A673 (cell line): ENCODE results near the gene INHA. TPM values are rescaled to one million over a fixed set of nuclear protein-coding genes. Genes with fewer than 3 reads are reported as not detected.
A peak's percentile ranks its signal among the peaks of the same experiment; 100 is the strongest.

Source experiments
- BruUV-seq: library from RNA; stranded (reverse); fragments of 400-500 nt; replicated peaks from 2 replicates; lab custom pipeline; 2021; lab: Mats Ljungman, UMichigan
- CTCF ChIA-PET: fragments of 300-600 bp; sonication (Branson Sonifier 250); formaldehyde crosslinking; loops from one replicate; lab custom pipeline; 2022; ENCODE audit warnings: antibody characterized with exemption; lab: Charles Lee
- POLR2A ChIA-PET: fragments of 300-600 bp; sonication (Branson Sonifier 250); formaldehyde crosslinking; loops from one replicate; lab custom pipeline; 2022; ENCODE audit warnings: antibody characterized with exemption; ENCODE audit not compliant: low non-redundant PET; lab: Charles Lee
- DNase-seq: peaks from one replicate; pipeline ENCODE4 v3.0.0-alpha.2; 2015; ENCODE audit warnings: low spot score
- H3K27ac ChIP-seq: fragments of 200-600 bp; sonication (generic); 2 replicates; pipeline ENCODE4 v1.5.1; 2016; ENCODE audit warnings: mixed run types, low read depth, mild to moderate bottlenecking, mixed read lengths, antibody characterized with exemption, low read length; ENCODE audit not compliant: poor library complexity, severe bottlenecking
- H3K27me3 ChIP-seq: fragments of 200-600 bp; sonication (generic); replicated peaks from 2 replicates; pipeline ENCODE4 v1.6.1; 2017; ENCODE audit warnings: mixed run types, low read depth, mild to moderate bottlenecking, mixed read lengths, antibody characterized with exemption, low read length; ENCODE audit not compliant: insufficient read depth, poor library complexity
- H3K36me3 ChIP-seq: fragments of 200-600 bp; sonication (generic); 2 replicates; pipeline ENCODE4 v1.6.1; 2016; ENCODE audit warnings: mixed run types, mild to moderate bottlenecking, mixed read lengths, antibody characterized with exemption, low read length; ENCODE audit not compliant: insufficient read depth, poor library complexity, severe bottlenecking
- H3K4me1 ChIP-seq: fragments of 200-600 bp; sonication (generic); 2 replicates; pipeline ENCODE4 v1.6.1; 2017; ENCODE audit warnings: mixed run types, mild to moderate bottlenecking, mixed read lengths, antibody characterized with exemption, low read length; ENCODE audit not compliant: insufficient read depth, poor library complexity, severe bottlenecking
- H3K4me3 ChIP-seq: fragments of 200-600 bp; sonication (generic); 2 replicates; pipeline ENCODE4 v1.5.1; 2016; ENCODE audit warnings: low read depth, mixed run types, mild to moderate bottlenecking, mixed read lengths, low read length; ENCODE audit not compliant: poor library complexity, severe bottlenecking
- H3K9me3 ChIP-seq: fragments of 200-600 bp; sonication (generic); 2 replicates; pipeline ENCODE4 v1.6.1; 2016; ENCODE audit warnings: mixed run types, low read depth, mild to moderate bottlenecking, mixed read lengths, antibody characterized with exemption, low read length; ENCODE audit not compliant: poor library complexity, severe bottlenecking
- EZH2 ChIP-seq: fragments of 200-600 bp; sonication (generic); IDR thresholded peaks from 2 replicates; pipeline ENCODE4 v1.6.1; 2017; ENCODE audit warnings: borderline replicate concordance, low read depth, mild to moderate bottlenecking, mixed read lengths, antibody characterized with exemption, low read length; ENCODE audit not compliant: poor library complexity, severe bottlenecking
- intact Hi-C: fragments of 100-400 bp; cut with micrococcal nuclease; formaldehyde crosslinking; loops from one replicate; pipeline ENCODE4 v1.10.0; 2022; ENCODE audit not compliant: unreplicated experiment
- total RNA-seq: library from RNA; stranded (reverse); gene quantifications from 2 replicates; pipeline ENCODE4 v1.2.3, GENCODE V29; 2021
- TF ChIP-seq, protein P1 (sequence below): fragments of 300-800, 200-600 bp; sonication (generic); conservative IDR thresholded peaks from 2 replicates; pipeline ENCODE4 v1.5.1; 2017; ENCODE audit warnings: low read depth, mild to moderate bottlenecking, antibody characterized with exemption, low read length, moderate library complexity, mixed read lengths

Gene INHA
- total RNA-seq, 1 experiment from 2014 or later = not detected

DNA sequence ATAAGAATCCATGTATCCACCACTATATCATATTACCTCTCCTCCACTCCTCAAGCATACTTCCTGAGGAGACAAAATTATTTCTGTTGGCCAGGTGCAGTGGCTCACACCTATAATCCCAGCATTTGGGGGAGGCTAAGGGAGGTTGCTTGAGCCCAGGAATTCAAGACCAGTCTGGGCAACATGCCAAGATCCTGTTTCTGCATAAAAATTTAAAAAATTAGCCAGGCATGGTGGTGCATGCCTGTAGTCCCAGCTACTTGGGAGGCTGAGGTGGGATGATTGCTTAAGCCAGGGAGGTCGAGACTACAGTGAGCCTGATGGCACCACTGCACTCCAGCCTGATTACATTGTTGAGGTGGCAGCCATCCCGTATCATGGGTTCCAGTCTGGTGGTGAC, 9.2 kb downstream of the INHA start:
- POLR2A ChIA-PET = no interaction called here
- H3K9me3 ChIP-seq = no peaks in the 10 kb centered on the region
- H3K27me3 ChIP-seq = no peaks in the 10 kb centered on the region
- intact Hi-C loops = no loop called here
- H3K4me3 ChIP-seq = no peak overlapping the region
- no peaks in the 10 kb centered on the region for H3K4me1 ChIP-seq
- DNase-seq = no peak
- BruUV-seq = no TSS peak
- H3K36me3 ChIP-seq = no peaks in the 10 kb centered on the region
- CTCF ChIA-PET = no interaction called here
- no peak overlapping the region for H3K27ac ChIP-seq
- TF ChIP-seq EZH2 = no peak
- TF ChIP-seq, protein P1, sequence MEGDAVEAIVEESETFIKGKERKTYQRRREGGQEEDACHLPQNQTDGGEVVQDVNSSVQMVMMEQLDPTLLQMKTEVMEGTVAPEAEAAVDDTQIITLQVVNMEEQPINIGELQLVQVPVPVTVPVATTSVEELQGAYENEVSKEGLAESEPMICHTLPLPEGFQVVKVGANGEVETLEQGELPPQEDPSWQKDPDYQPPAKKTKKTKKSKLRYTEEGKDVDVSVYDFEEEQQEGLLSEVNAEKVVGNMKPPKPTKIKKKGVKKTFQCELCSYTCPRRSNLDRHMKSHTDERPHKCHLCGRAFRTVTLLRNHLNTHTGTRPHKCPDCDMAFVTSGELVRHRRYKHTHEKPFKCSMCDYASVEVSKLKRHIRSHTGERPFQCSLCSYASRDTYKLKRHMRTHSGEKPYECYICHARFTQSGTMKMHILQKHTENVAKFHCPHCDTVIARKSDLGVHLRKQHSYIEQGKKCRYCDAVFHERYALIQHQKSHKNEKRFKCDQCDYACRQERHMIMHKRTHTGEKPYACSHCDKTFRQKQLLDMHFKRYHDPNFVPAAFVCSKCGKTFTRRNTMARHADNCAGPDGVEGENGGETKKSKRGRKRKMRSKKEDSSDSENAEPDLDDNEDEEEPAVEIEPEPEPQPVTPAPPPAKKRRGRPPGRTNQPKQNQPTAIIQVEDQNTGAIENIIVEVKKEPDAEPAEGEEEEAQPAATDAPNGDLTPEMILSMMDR = no peak

DNA sequence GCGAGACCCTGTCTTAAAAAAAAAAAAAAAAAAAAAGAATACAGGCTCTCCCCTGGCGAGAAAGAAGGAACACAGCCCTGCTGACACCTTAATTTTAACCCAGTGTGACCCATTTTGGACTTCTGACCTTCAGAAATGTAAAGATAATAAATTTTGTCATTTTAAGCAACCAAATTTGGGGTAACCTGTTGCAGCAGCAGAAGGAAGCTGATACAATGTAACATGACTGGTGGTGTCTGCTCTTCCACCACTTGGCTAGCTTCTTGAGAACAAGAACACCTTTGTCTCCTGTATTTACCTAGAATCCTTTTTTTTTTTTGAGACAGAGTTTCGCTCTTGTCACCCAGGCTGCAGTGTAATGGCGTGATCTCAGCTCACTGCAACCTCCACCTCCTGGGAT, 19.0 kb downstream of the INHA start:
- no peak overlapping the region for H3K4me3 ChIP-seq
- BruUV-seq = no TSS peak
- no peak for DNase-seq
- no peaks in the 10 kb centered on the region for H3K27me3 ChIP-seq
- H3K4me1 ChIP-seq = peaks cover 16% of the 10 kb centered on the region
- intact Hi-C loops = no loop called here
- ChIA-PET CTCF (no interaction called here), POLR2A (no interaction called here)
- H3K9me3 ChIP-seq = no peaks in the 10 kb centered on the region
- H3K36me3 ChIP-seq = no peaks in the 10 kb centered on the region
- no peak overlapping the region for H3K27ac ChIP-seq
- TF ChIP-seq, protein P1 = no peak
- TF ChIP-seq EZH2 = no peak

DNA sequence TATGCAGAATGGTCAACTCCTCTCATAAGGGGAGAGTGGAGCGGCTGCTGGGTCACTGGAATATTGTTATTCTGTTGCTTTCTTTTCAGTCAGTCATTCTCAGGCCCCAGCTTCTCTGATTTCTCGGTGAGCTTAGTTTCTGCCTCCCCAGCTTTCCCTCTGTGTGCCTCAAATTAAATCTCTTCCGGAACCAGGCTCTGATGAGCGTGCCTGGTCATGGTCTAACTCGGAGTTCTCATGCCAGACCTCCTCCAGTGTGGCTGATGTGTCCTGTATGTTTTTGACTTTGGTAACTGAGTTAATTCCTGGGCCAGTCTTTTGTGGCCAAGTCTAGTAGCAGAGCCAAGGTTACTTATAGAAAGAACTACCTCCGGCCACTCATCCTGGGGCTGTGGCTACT, 20.6 kb downstream of the INHA start:
- peak; percentile 62 for DNase-seq
- Histone ChIP-seq H3K4me3 (no peak overlapping the region), H3K36me3 (no peaks in the 10 kb centered on the region), H3K4me1 (peaks cover 23% of the 10 kb centered on the region), H3K27me3 (no peaks in the 10 kb centered on the region), H3K27ac (peak overlapping the region; percentile 57), H3K9me3 (no peaks in the 10 kb centered on the region)
- POLR2A ChIA-PET = no interaction called here
- TF ChIP-seq EZH2 = no peak
- TF ChIP-seq, protein P1 = no peak
- no TSS peak for BruUV-seq
- CTCF ChIA-PET = interaction anchor here (0.5 kb wide), 1 partner anchor 32 kb away, joined by 3 read pairs; no protein-coding TSS in a partner anchor
- intact Hi-C loops = no loop called here
